DMS114 treated with DMSO at 0.1 percent for 48 hours (cell line): ENCODE measurements around the gene CHCHD6.

Experiments used
- DNase-seq: peaks from one replicate; lab custom pipeline; 2025; ENCODE audit not compliant: unreplicated experiment; lab: John Stamatoyannopoulos, UW

CHCHD6 gene

DNA sequence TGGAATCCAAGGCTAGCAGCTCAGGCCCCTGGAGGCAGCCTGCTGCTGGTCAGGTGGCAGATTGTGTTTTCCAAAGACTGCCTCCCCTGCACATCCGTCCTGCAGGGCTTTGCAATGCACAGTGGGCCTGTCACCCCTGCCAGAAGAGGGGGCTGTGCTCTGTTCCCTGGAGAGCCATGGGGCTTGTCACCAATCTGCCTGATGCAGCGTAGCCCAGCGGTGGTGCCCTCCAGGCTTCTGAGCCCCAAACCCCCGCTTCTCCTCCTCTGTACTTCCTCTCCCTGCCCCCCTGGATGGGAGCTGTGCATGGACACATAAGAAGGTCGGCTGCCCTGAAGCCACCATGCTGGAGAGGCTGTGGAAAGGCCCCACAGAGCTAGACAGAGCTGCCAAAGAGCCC is 268.8 kb downstream of the CHCHD6 start:
- no peak for DNase-seq

DNA sequence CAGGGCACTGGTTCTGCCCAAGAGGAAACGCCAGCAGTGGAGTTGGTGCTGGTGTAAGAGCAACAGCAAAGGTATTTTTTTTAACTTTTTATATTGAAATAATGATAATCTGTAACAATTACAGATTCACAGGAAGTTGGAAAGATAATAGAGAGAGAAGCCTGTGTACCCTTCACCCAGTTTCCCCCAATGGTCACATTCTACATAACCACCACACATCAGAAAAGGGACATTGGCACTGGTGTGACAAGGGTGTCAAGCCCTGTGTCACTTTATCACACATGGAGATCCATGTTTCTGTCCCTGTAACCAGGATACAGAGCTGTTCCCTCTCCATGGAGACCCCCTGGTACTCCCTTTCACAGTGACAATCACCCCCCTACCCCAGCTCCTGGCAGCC is 269.8 kb downstream of the CHCHD6 start:
- DNase-seq, result no peak

DNA sequence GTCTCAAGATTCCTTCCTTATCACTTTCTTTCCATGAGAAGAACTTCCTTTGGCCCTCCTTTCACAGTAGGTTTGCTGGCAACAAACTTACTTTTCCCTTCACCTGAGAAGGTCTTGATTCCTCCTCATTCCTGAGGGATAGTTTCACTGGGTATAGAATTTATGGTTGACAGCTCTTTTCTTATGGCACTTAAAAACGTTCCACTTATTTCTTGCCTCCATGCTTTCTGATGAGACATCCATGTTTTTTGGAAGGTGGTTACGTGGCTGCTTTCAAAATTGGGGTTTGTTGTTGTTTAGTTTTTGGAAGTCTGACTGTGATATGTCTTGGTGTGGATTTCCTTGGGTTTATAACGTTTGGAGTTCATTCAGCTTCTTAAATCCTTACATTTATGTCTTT is 270.7 kb downstream of the CHCHD6 start:
- DNase-seq, result no peak

DNA sequence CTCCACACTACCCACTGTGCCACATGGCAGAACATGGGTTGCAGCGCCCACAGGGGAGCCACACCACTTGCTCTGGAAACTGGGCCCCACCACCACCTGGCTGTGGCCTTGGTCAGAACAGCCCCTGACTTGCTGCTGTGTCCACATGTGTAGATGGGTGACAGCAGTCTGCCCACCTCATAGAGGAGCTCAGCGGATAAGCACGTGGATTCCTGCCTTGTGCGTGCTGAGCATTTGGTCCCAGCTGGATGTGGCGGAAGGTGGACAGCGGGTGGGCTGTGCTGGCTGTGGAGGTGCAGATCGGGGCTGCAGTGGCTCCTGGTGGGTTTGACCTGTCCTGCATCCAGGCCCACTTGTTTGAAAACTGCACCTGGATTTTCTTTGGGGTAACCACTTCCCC is 272.9 kb downstream of the CHCHD6 start:
- no peak for DNase-seq

DNA sequence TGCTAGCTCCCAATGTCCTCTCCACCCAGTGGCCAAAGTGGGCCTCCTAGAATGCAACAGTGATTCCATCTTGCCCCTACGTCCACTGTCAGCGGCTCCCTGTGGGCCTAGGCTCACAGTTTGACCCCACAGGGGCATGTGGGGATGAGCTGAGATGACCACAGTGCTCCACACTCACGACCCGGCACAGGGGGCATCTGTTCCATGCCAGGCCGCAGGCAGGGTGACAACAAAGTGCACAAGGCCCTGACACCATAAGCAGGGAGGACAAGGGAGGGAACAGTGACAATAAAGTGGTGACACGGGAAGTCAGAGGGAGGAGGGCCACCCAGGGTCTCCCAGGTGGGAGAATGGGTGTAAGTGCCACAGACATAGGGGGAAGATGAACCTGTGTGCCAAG is 273.8 kb downstream of the CHCHD6 start:
- DNase-seq, result no peak

DNA sequence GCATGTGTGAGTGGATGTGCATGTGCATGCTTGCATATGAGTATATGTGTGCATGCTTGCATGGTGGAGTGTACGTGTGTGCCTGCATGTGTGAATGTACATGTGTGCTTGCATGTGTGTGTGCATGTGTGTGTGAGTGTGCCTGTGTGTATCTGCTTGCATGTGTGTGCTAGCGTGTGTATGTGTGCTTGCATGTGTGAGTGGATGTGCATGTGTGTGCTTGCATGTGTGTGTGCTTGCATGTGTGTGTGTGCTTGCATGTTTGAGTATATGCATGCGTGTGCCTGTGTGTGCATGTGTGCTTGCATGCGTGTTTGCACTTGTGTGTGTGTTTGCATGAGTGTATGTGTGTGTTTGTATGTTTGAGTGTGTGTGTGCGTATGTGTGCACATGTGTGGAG is 274.3 kb downstream of the CHCHD6 start:
- DNase-seq, result no peak

DNA sequence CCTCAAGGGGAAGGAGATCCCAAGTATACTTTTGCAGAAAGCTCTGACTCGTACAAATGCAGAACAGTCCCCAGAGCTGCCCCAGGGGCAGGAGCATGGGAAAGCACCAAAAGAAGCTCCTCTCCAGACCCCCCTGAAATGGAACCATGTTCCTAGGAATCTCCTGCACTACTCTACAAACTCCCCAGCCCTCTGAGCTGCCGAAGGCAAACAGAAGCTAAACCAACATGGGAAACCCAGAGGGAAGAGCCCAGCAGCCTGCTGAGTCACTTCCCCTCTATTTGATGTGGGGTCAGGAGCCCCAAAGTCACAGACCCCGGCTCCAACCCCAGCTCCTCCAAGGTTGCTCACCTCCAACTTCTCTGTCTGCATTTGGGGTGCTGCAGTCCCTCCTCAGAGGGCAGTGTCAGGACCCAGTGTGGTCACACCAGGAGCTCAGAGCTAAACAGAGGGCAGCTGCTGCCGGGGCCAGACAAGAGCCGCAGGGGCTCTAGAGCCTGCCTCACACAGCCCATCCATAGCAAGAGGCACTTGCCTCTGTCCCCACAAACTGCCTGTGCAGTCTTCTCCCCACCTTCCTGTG is 275.1 kb downstream of the CHCHD6 start:
- DNase-seq, result no peak

DNA sequence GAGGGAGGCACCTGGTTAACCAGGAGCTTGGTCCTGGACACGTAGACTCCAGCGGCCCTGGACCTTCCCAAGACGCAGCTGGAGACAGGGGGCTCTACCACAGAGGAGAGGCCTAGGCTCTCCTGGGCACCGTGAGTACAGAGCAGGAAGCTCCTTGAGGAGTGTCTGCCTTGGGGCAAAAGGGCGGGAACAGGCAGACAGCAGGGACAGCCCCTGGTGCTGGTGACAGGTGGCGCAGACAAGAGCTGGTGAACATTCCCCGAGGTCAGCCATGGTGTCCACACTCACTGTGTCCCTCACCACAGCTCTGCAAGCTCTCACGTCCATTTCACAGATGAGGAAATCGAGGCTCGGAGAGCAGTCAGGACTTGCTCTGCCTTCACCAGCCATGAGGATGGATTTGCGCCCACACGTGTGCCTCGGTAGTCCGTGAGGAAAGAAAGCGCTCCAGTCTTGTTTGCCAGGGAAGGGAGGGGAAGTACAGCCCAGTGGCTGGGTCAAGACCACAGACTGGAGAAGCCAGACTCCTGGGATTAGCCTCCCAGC is 276.3 kb downstream of the CHCHD6 start:
- DNase-seq, result no peak

GRCh38 chr3:126982126-126982470 is 278.1 kb downstream of the CHCHD6 start:
- DNase-seq, result no peak

GRCh38 chr3:126982471-126983175 is 278.6 kb downstream of the CHCHD6 start, which contains the start of gene PLXNA1:
TSS of gene PLXNA1 (plus strand) at chr3:126983115. CDS start at chr3:126988594, 5,479 bp downstream.
- DNase-seq, result peak; percentile 41

- no peak for DNase-seq
Observed at GRCh38 chr3:126983276-126983652, 279.2 kb downstream of the CHCHD6 start.

DNA sequence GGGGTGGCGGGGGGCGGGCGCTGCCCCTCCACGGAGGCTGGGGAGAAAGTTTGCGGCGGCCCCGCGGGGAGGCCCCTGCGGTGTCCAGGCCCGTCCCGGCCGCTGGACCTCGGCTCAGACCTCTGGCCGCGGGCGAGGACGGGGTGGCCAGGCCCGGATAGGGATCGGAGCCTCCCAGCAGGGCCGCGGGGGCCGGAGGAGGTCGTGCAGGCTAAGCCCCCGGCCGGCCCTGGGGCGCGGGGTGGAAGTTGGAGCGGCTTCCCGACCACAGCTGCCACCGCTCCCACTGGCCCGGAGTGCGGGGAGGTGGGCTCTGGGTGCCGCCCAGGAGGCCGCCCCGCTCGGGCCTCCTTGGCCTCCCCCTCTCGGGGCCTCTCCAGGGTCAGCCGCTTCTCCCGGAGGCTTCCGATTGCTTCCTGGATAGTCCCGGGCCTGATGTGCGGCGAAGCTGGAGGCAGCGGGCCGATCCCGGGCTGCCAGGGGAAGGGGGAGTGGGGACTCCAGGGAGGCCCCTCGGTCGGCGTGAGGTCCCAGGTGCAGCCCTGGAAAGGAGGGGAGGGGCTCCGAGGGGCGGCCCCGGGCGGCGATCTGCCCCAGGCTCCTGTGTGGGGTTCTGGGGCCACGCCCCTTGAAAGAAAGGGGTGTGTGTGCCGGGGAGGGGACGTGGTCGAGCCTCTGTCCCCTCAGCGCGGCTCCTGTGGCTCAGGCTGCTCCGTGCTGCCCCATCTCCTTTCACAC is 279.8 kb downstream of the CHCHD6 start:
- no peak for DNase-seq

DNA sequence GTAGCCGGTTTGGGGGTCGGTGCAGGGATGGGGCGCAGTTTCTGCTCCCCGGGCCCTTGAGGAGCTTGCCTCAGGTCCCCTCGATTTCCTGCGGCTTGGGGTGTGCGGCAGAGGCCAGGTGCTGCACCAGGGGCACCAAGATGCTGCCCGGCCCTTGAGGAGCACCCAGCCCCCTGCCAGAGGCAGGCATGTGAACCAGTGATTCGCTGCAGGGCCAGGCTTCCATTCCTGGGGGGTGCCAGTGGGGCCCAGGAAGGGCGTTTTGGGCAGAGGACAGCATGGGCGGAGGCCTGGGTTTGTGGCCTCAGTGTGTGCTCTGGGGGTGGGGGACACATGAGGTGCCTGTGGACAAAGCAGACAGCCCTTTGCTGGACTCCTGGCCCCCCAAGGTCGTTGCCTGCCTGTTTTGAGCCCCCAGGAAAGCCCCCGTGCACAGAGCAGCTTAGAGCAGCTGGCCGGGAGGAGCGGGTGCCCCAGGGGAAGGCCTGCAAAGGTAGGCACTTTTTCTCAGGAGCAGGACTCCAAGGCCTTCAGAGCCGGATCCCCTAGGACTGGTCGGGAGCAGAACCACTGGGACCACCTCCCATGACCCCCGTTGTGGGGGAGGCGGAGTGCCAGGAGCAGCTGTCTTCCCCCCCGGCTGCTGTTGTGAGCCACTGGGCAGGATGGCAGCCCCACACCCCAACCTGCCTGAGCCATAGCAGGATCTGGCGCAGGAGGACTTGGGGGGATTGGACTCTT is 280.5 kb downstream of the CHCHD6 start:
- no peak for DNase-seq

GRCh38 chr3:126985132-126985985 is 281.3 kb downstream of the CHCHD6 start:
- no peak for DNase-seq

DNA sequence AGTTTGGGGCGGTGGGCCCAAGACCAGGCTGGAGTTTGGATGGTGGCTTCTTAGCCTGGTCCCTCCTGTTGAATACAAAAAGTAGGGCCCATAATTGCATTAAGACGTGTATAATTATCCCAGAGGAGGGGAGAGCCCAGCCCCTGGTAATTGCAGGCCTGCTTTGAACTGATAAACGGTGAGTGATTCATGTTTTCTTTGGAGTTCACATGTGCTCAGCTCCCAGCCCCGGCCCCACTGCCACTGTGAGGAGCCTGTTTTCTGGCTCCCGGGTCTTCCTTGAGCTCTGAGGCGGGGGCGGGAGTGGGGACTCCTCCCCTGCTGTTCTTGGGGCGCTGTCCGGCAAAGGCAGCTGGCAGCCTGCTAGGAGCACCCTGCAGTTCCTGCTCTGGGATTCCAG is 282.0 kb downstream of the CHCHD6 start:
- no peak for DNase-seq

GRCh38 chr3:126987129-126987528 is 283.1 kb downstream of the CHCHD6 start:
- DNase-seq, result no peak

GRCh38 chr3:126987596-126987995 is 283.6 kb downstream of the CHCHD6 start:
- no peak for DNase-seq

DNA sequence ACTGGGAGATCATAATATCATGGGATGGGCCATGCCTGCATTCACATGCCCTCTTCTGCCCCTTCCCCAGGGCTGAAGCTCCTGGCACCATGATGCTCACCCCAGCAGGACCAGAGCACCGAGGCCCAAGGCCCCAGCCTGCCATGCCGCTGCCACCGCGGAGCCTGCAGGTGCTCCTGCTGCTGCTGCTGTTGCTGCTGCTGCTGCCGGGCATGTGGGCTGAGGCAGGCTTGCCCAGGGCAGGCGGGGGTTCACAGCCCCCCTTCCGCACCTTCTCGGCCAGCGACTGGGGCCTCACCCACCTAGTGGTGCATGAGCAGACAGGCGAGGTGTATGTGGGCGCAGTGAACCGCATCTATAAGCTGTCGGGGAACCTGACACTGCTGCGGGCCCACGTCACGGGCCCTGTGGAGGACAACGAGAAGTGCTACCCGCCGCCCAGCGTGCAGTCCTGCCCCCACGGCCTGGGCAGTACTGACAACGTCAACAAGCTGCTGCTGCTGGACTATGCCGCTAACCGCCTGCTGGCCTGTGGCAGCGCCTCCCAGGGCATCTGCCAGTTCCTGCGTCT is 284.5 kb downstream of the CHCHD6 start:
- DNase-seq, result no peak

GRCh38 chr3:126989316-126990023 is 285.4 kb downstream of the CHCHD6 start:
- no peak for DNase-seq
